Measurements from ENCODE around the gene SSBP3. TPM values are rescaled to one million over a fixed set of nuclear protein-coding genes. Genes with fewer than 3 reads are reported as not detected.
A peak's percentile ranks its signal among the peaks of the same experiment; 100 is the strongest.

SSBP3 gene
- total RNA-seq, 4 donors from 2014 or later, result 17.1 to 25.4 (median 21.5) TPM

DNA sequence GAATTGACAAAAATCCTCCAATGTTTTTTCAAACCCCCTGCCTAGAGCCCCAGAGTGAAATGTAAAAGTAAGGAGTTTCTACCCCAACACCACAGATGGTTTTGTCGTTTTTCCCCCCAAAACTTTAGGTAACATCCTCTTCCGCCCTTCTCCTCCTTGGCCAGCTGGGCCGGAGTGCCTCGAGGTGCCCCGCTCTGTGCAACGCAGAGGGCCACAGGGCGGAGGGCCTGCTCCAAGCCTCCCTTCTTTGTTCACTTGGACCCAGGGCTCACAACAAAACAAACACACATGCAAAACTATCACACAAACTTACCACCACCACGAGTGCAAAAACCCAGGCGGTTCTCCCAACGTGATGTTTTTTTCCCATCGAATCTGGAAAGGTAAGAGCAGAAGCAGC, 1.9 kb downstream of the SSBP3 start:
- 58 to 72% methylated on average over 3 to 10 of the region's 11 CpGs for WGBS, 2 donors

DNA sequence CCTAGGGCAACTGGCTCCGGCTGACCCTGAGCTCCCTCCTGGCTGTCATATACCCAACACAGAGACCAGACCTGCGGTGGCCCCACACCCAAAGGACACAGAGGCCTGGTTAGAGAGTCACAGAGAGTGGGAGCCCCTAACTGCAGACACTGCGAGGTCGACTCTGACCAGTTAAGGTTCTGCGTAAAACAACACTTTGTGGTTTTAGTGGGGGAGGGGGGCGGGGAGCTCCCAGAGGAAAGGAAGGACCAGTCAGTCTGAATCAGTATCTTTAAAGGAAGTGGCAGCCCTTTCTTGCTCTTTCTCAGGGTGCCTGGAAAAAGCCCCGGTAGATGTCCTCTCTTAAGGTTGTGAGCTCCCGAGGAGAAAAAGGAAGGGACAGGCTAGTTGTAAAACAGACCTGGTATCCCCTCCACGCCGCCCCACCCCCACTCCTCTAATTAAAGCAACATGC, 2.4 kb downstream of the SSBP3 start:
- Histone ChIP-seq H3K27ac (peak overlapping the region in 2 of 4 donors; percentile 57 to 75), H3K4me1 (peaks cover 28 to 64% (median 32%) of the 10 kb centered on the region in 3 donors), H3K36me3 (peaks cover 9 to 46% (median 9%) of the 10 kb centered on the region in 3 donors), H3K27me3 (no peaks in the 10 kb centered on the region), H3K9me3 (no peaks in the 10 kb centered on the region), H3K4me3 (peak overlapping the region in 3 of 4 donors; percentile 74 to 98 (median 89))
- WGBS, 2 donors, result 22 to 29% methylated on average over 8 to 10 of the region's 10 CpGs
- TF ChIP-seq POLR2A (IDR thresholded peaks at IDR 0.05) (no peak), CTCF (IDR thresholded peaks at IDR 0.05) (no peak)
- no peak for DNase-seq
- intact Hi-C loops (cut with DNase I), result loop anchor here (10.0 kb wide), 1 partner anchor 129 kb away; no protein-coding TSS in a partner anchor

More for the DNA sequence above, 1.9 kb downstream of the SSBP3 start:
- TF ChIP-seq CTCF (IDR thresholded peaks at IDR 0.05) (no peak), POLR2A (IDR thresholded peaks at IDR 0.05) (no peak)
- intact Hi-C loops (cut with DNase I), result loop anchor here (10.0 kb wide), 1 partner anchor 129 kb away; no protein-coding TSS in a partner anchor
- H3K4me3 ChIP-seq, result peak overlapping the region in 3 of 4 donors; percentile 74 to 98 (median 89)
- peaks cover 32 to 68% (median 36%) of the 10 kb centered on the region in 3 donors for H3K4me1 ChIP-seq
- peak overlapping the region in 2 of 4 donors; percentile 57 to 75 for H3K27ac ChIP-seq
- DNase-seq, result no peak
- peaks cover 8 to 41% (median 9%) of the 10 kb centered on the region in 3 donors for H3K36me3 ChIP-seq
- H3K9me3 ChIP-seq, result no peaks in the 10 kb centered on the region
- H3K27me3 ChIP-seq, result no peaks in the 10 kb centered on the region

GRCh38 chr1:54403405-54403804, 2.8 kb downstream of the SSBP3 start:
- peaks cover 9 to 50% (median 9%) of the 10 kb centered on the region in 3 donors for H3K36me3 ChIP-seq
- no peaks in the 10 kb centered on the region for H3K9me3 ChIP-seq
- intact Hi-C loops (cut with DNase I), result loop anchor here (10.0 kb wide), 1 partner anchor 129 kb away; no protein-coding TSS in a partner anchor
- peak overlapping the region in 3 of 4 donors; percentile 74 to 98 (median 89) for H3K4me3 ChIP-seq
- DNase-seq, result no peak
- H3K4me1 ChIP-seq, result peaks cover 23 to 60% (median 28%) of the 10 kb centered on the region in 3 donors
- no peaks in the 10 kb centered on the region for H3K27me3 ChIP-seq
- WGBS, 2 donors, result 47 to 58% methylated on average over 6 to 9 of the region's 9 CpGs
- TF ChIP-seq CTCF (IDR thresholded peaks at IDR 0.05) (no peak), POLR2A (IDR thresholded peaks at IDR 0.05) (no peak)
- peak overlapping the region in 2 of 4 donors; percentile 57 to 75 for H3K27ac ChIP-seq

GRCh38 chr1:54402896-54403295, 3.3 kb downstream of the SSBP3 start:
- peak overlapping the region in 2 of 4 donors; percentile 57 to 75 for H3K27ac ChIP-seq
- peaks cover 18 to 55% (median 22%) of the 10 kb centered on the region in 3 donors for H3K4me1 ChIP-seq

More at GRCh38 chr1:54402896-54403295, 3.3 kb downstream of the SSBP3 start:
- no peaks in the 10 kb centered on the region for H3K9me3 ChIP-seq
- peaks cover 9 to 55% (median 14%) of the 10 kb centered on the region in 3 donors for H3K36me3 ChIP-seq
- intact Hi-C loops (cut with DNase I), result loop anchor here (10.0 kb wide), 1 partner anchor 128 kb away; no protein-coding TSS in a partner anchor
- H3K27me3 ChIP-seq, result no peaks in the 10 kb centered on the region
- no peak for TF ChIP-seq POLR2A (IDR thresholded peaks at IDR 0.05)
- TF ChIP-seq CTCF (IDR thresholded peaks at IDR 0.05), result no peak
- 65 to 80% methylated on average over 5 to 7 of the region's 7 CpGs for WGBS, 2 donors
- DNase-seq, result no peak
- peak overlapping the region in 3 of 4 donors; percentile 74 to 98 (median 89) for H3K4me3 ChIP-seq
